HG02885 (cell line): ENCODE measurements around the gene ANKLE1.
A peak's percentile ranks its signal among the peaks of the same experiment; 100 is the strongest.
"Not testable (repeated sequence)": the region's sequence is repeated elsewhere in the genome, so short reads cannot be mapped to it uniquely, and the experiment has no call there.

Source experiments
- ATAC-seq: cut with Tn5 transposase; IDR thresholded peaks from one replicate; pipeline ENCODE4 v1.9.1; 2021; ENCODE audit warnings: mild to moderate bottlenecking; ENCODE audit not compliant: unreplicated experiment, poor library complexity

The ANKLE1 gene

GRCh38 chr19:17279436-17279835, 2.3 kb upstream of the ANKLE1 start:
- ATAC-seq = no peak

- peak; percentile 73 for ATAC-seq
Observed at GRCh38 chr19:17282488-17283125, 906 bp downstream of the ANKLE1 start.

GRCh38 chr19:17283504-17283996, 1.8 kb downstream of the ANKLE1 start:
- ATAC-seq = no peak

- ATAC-seq = no peak
Observed at GRCh38 chr19:17285415-17286135, 3.9 kb downstream of the ANKLE1 start.

GRCh38 chr19:17286263-17286662, 4.6 kb downstream of the ANKLE1 start:
- no peak for ATAC-seq

- ATAC-seq = no peak
Observed at GRCh38 chr19:17286752-17287151, 5.1 kb downstream of the ANKLE1 start.

GRCh38 chr19:17289489-17289888, 7.8 kb downstream of the ANKLE1 start:
- no peak for ATAC-seq

- peak; percentile 77 for ATAC-seq
Observed at GRCh38 chr19:17292301-17293074, 10.8 kb downstream of the ANKLE1 start.

GRCh38 chr19:17293605-17294004, 11.9 kb downstream of the ANKLE1 start:
- no peak for ATAC-seq

GRCh38 chr19:17294051-17294891, 12.6 kb downstream of the ANKLE1 start:
- no peak for ATAC-seq

GRCh38 chr19:17295551-17295950, 13.8 kb downstream of the ANKLE1 start:
- not testable (repeated sequence) for ATAC-seq

- no peak for ATAC-seq
Observed at GRCh38 chr19:17296273-17296672, 14.6 kb downstream of the ANKLE1 start.

- ATAC-seq = no peak
Observed at GRCh38 chr19:17296976-17297375, 15.3 kb downstream of the ANKLE1 start.

- no peak for ATAC-seq
Observed at GRCh38 chr19:17300992-17301619, 19.4 kb downstream of the ANKLE1 start.

- ATAC-seq = no peak
Observed at GRCh38 chr19:17302391-17303166, 20.9 kb downstream of the ANKLE1 start.

- ATAC-seq = peak; percentile 64
Observed at GRCh38 chr19:17303167-17303939, 21.7 kb downstream of the ANKLE1 start, which contains the start of gene ABHD8. Gene ABHD8, minus strand, starts transcription at chr19:17303425. Its CDS starts 1,809 bp downstream, at chr19:17301616.

- ATAC-seq = no peak
Observed at GRCh38 chr19:17303940-17304267, 22.2 kb downstream of the ANKLE1 start.
